Right renal pelvis (tissue), 4 donors: ENCODE measurements around the gene RIN3. TPM values are rescaled to one million over a fixed set of nuclear protein-coding genes. Genes with fewer than 3 reads are reported as not detected.

Experiments
- DNase-seq, 4 donors: peaks; one replicate each; pipeline ENCODE4 v3.0.0-alpha.2; 2013; ENCODE audit warnings: low read depth in 4 of 4, low spot score in 3 of 4, missing footprints in 1 of 4
- polyA plus RNA-seq, 4 donors: library from polyadenylated mRNA; unstranded; fragments of 120-200 nt; gene quantifications; one replicate each; pipeline ENCODE4 v1.2.1, GENCODE V29; 2013; ENCODE audit not compliant: insufficient read length in 4 of 4

The RIN3 gene
- polyA plus RNA-seq, 4 donors, result 5.7 to 7.7 (median 6.7) TPM

GRCh38 chr14:92590176-92590575 is 76.6 kb downstream of the RIN3 start:
- no peak for DNase-seq

- no peak for DNase-seq
These were observed 77.4 kb downstream of the RIN3 start for GRCh38 chr14:92590941-92591340.

GRCh38 chr14:92591346-92591745 is 77.8 kb downstream of the RIN3 start:
- no peak for DNase-seq

- no peak for DNase-seq
These were observed 81.7 kb downstream of the RIN3 start for GRCh38 chr14:92595267-92595666.

- DNase-seq, result no peak
These were observed 82.8 kb downstream of the RIN3 start for GRCh38 chr14:92596331-92596907.

GRCh38 chr14:92597906-92598905 is 84.6 kb downstream of the RIN3 start:
- no peak for DNase-seq

- no peak for DNase-seq
These were observed 86.2 kb downstream of the RIN3 start for GRCh38 chr14:92599811-92600210.

GRCh38 chr14:92600318-92601053 is 86.9 kb downstream of the RIN3 start:
- DNase-seq, result no peak

GRCh38 chr14:92601131-92601710 is 87.6 kb downstream of the RIN3 start:
- DNase-seq, result no peak

GRCh38 chr14:92601757-92602417 is 88.3 kb downstream of the RIN3 start:
- no peak for DNase-seq

- DNase-seq, result peak in 1 of 4 donors; percentile 20
These were observed 90.0 kb downstream of the RIN3 start for GRCh38 chr14:92603309-92604242.

GRCh38 chr14:92605274-92605940 is 91.8 kb downstream of the RIN3 start:
- no peak for DNase-seq

- no peak for DNase-seq
These were observed 93.7 kb downstream of the RIN3 start for GRCh38 chr14:92607251-92607650.

GRCh38 chr14:92607702-92608429 is 94.3 kb downstream of the RIN3 start:
- no peak for DNase-seq

- DNase-seq, result no peak
These were observed 96.4 kb downstream of the RIN3 start for GRCh38 chr14:92609955-92610354.

GRCh38 chr14:92610849-92611271 is 97.3 kb downstream of the RIN3 start:
- no peak for DNase-seq

- no peak for DNase-seq
These were observed 99.6 kb downstream of the RIN3 start for GRCh38 chr14:92613008-92613658.
